AG04449 (cell line): Measurements from ENCODE around the gene B4GALT1.

Source experiments
- CTCF ChIA-PET: fragments of 350-600 bp; formaldehyde crosslinking; extraction: SDS; loops from one replicate; lab custom pipeline; 2021; ENCODE audit warnings: antibody characterized with exemption; lab: Yijun Ruan, JAX
- POLR2A ChIA-PET: fragments of 400-600, 350-600 bp; formaldehyde crosslinking; extraction: SDS; loops from one replicate; lab custom pipeline; 2020; ENCODE audit warnings: antibody characterized with exemption, inconsistent platforms; lab: Yijun Ruan, JAX
- DNase-seq: peaks from one replicate; pipeline ENCODE4 v3.0.0-alpha.2; 2010; ENCODE audit warnings: low read depth, low spot score
- H3K4me3 ChIP-seq: 2 replicates; pipeline ENCODE4 v1.5.1; 2011; ENCODE audit warnings: low read depth, mild to moderate bottlenecking, control low read depth, low read length
- CTCF ChIP-seq: IDR thresholded peaks from one replicate; pipeline ENCODE4 v1.5.1; 2011; ENCODE audit warnings: mild to moderate bottlenecking, moderate library complexity, low read length, control low read depth, inconsistent platforms; ENCODE audit not compliant: insufficient read depth; ENCODE audit errors: missing control alignments

Gene B4GALT1

GRCh38 chr9:33151601-33152000, 15.5 kb downstream of the B4GALT1 start:
- POLR2A ChIA-PET = interaction anchor here (0.8 to 3.0 kb wide), 7 partner anchors 8 to 75 kb away, joined by 3 to 39 read pairs (median 4); partner anchors contain the start of genes B4GALT1 and SMU1
- CTCF ChIA-PET = interaction anchor here (0.6 to 2.9 kb wide), 8 partner anchors 9 to 75 kb away, joined by 3 to 13 read pairs (median 5); no protein-coding TSS in a partner anchor
- H3K4me3 ChIP-seq = no peak overlapping the region
- TF ChIP-seq CTCF = no peak
- no peak for DNase-seq

GRCh38 chr9:33151007-33151557, 16.1 kb downstream of the B4GALT1 start:
- peak; percentile 93 for DNase-seq
- H3K4me3 ChIP-seq = no peak overlapping the region; the same call in 1 of the 2 replicates
- TF ChIP-seq CTCF = no peak
- CTCF ChIA-PET = interaction anchor here (0.9 to 2.9 kb wide), 6 partner anchors 10 to 75 kb away, joined by 3 to 13 read pairs (median 6); no protein-coding TSS in a partner anchor
- POLR2A ChIA-PET = interaction anchor here (0.6 to 3.0 kb wide), 8 partner anchors 8 to 75 kb away, joined by 3 to 39 read pairs (median 4); partner anchors contain the start of genes B4GALT1 and SMU1

GRCh38 chr9:33148367-33149014, 18.6 kb downstream of the B4GALT1 start:
- TF ChIP-seq CTCF = no peak
- POLR2A ChIA-PET = no interaction called here
- no peak overlapping the region for H3K4me3 ChIP-seq
- DNase-seq = no peak
- CTCF ChIA-PET = interaction anchor here (0.9 to 1.1 kb wide), 2 partner anchors 14 to 78 kb away, joined by 3 to 4 read pairs; no protein-coding TSS in a partner anchor

- TF ChIP-seq CTCF = no peak
- DNase-seq = no peak
- H3K4me3 ChIP-seq = no peak overlapping the region
- ChIA-PET POLR2A (no interaction called here), CTCF (no interaction called here)
Observed at GRCh38 chr9:33147416-33148169, 19.5 kb downstream of the B4GALT1 start.

- ChIA-PET CTCF (interaction anchor here (1.6 kb wide), 1 partner anchor 14 kb away, joined by 4 read pairs; no protein-coding TSS in a partner anchor), POLR2A (no interaction called here)
- no peak for TF ChIP-seq CTCF
- no peak for DNase-seq
- H3K4me3 ChIP-seq = no peak overlapping the region
Observed at GRCh38 chr9:33146298-33146697, 20.8 kb downstream of the B4GALT1 start.
